Loucy (cell line): Measurements from ENCODE around the gene RERE.

Experiments
- CTCF ChIP-seq: fragments of 200-600 bp; sonication (generic); conservative IDR thresholded peaks from 2 replicates; pipeline ENCODE4 v1.5.1; 2014; ENCODE audit warnings: mild to moderate bottlenecking, antibody characterized with exemption, low read length
- EZH2phosphoT487 ChIP-seq: fragments of 200-600 bp; IDR thresholded peaks from 2 replicates; pipeline ENCODE4 v1.6.1; 2018; ENCODE audit warnings: antibody characterized with exemption, mild to moderate bottlenecking, moderate library complexity, borderline replicate concordance

DNA sequence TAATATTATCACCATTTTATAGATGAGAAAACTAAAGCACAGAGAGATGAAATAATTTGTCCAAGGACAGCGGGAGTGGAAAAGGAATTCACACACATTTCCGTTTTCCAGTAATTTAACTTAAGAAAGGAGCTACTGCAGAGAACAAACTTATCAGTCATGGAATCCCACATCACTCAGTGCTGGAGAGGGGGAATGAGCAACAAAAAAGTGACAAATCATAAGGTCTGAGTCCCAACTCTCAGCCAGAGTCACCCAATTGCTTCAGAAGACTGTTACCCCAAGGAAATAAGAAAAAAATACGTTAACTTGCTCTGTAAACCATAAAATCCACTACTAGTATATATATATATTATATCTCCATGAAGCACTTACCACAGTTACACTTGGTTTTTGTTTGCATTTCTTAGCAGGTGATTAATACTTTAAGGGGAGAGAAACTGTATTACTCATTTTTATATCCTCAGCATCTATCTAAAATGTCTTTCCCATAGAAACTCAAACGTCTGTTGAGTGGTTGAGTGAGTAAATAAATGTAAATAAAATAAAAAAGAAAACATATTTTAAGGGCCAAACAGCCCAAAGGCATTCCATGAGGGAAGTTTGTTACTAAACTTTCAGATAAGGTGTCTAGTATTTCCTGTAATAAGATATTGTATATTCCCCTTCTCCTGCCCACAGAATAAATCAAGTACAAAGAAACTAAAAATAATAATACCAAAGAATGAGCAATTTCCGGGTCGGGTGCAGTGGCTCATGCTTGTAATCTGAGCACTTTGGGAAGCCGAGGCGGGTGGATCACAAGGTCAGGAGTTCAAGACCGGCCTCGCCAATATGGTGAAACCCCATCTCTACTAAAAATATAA is 422.8 kb downstream of the RERE start:
- TF ChIP-seq EZH2phosphoT487, result no peak
- no peak for TF ChIP-seq CTCF
